Activated CD8-positive, alpha-beta memory T cell treated with anti-CD3 and anti-CD28 coated beads, Interleukin-2, amount 50 U/mL, for 24 hours (primary cell): Measurements from ENCODE around the gene UBN1.
"Not testable (repeated sequence)": the region's sequence is repeated elsewhere in the genome, so short reads cannot be mapped to it uniquely, and the experiment has no call there.

Experiments
- DNase-seq: peaks from one replicate; pipeline ENCODE4 v3.0.0-alpha.2; 2020; ENCODE audit errors: extremely low read depth

UBN1 gene

DNA sequence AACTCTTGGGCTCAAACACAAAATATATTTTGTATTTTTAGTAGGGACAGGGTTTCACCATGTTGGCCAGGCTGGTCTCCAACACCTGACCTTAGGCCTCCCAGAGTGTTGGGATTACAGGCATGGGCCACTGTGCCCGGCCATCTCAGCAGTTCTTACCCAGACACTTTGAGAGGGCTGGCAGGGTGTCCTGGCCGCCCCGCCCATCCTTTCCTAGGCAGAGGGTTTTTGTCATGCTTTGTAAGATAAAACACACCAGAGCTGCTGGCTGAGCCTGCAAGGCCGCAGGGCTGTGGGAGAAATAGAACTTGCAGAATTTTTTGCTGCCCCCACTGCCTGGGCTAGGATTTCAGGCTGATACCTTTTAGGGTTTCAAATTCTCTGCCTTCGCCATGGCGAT, 80.9 kb downstream of the UBN1 start:
- no peak for DNase-seq

- not testable (repeated sequence) for DNase-seq
These were observed 82.3 kb downstream of the UBN1 start for GRCh38 chr16:4929619-4930018.

GRCh38 chr16:4931381-4931780, 84.1 kb downstream of the UBN1 start:
- no peak for DNase-seq
